H9 (cell line): Measurements from ENCODE around the gene GMNC. TPM values are rescaled to one million over a fixed set of nuclear protein-coding genes. Genes with fewer than 3 reads are reported as not detected.

ENCODE experiments used
- DNase-seq: peaks from one replicate; pipeline ENCODE4 v3.0.0-alpha.2; 2017
- H2AFZ ChIP-seq: one replicate; pipeline ENCODE4 v1.6.1; 2013; ENCODE audit warnings: mild to moderate bottlenecking, low read length, control low read depth, moderate library complexity
- H2AK5ac ChIP-seq: 2 replicates; pipeline ENCODE4 v1.6.1; 2013; ENCODE audit warnings: low read length, control low read depth, mixed read lengths; ENCODE audit not compliant: insufficient read length
- H2BK120ac ChIP-seq: one replicate; pipeline ENCODE4 v1.6.1; 2013; ENCODE audit warnings: low read depth, mild to moderate bottlenecking, low read length, control low read depth, inconsistent platforms; ENCODE audit not compliant: poor library complexity, severe bottlenecking
- H2BK12ac ChIP-seq: 2 replicates; pipeline ENCODE4 v1.6.1; 2013; ENCODE audit warnings: low read length, control low read depth, mixed read lengths, low read depth; ENCODE audit not compliant: insufficient read length
- H2BK15ac ChIP-seq: 2 replicates; pipeline ENCODE4 v1.6.1; 2013; ENCODE audit warnings: low read depth, low read length, control low read depth
- H2BK20ac ChIP-seq: one replicate; pipeline ENCODE4 v1.6.1; 2013; ENCODE audit warnings: low read depth, mild to moderate bottlenecking, low read length, control low read depth, inconsistent platforms; ENCODE audit not compliant: poor library complexity, severe bottlenecking
- H2BK5ac ChIP-seq: 2 replicates; pipeline ENCODE4 v1.6.1; 2013; ENCODE audit warnings: low read length, control low read depth, mixed read lengths; ENCODE audit not compliant: insufficient read length
- H3K14ac ChIP-seq: 2 replicates; pipeline ENCODE4 v1.6.1; 2013; ENCODE audit warnings: low read length, control low read depth; ENCODE audit not compliant: insufficient read depth
- H3K18ac ChIP-seq: 2 replicates; pipeline ENCODE4 v1.6.1; 2013; ENCODE audit warnings: low read depth, mild to moderate bottlenecking, mixed read lengths, low read length, control low read depth; ENCODE audit not compliant: insufficient read length
- H3K23ac ChIP-seq: 2 replicates; pipeline ENCODE4 v1.6.1; 2013; ENCODE audit warnings: low read length, control low read depth, mixed read lengths, low read depth; ENCODE audit not compliant: insufficient read length
- H3K23me2 ChIP-seq: 2 replicates; pipeline ENCODE4 v1.6.1; 2013; ENCODE audit warnings: low read depth, mild to moderate bottlenecking, mixed read lengths, low read length, control low read depth; ENCODE audit not compliant: insufficient read length, poor library complexity, severe bottlenecking
- H3K27ac ChIP-seq: 2 replicates; pipeline ENCODE4 v1.5.1; 2013; ENCODE audit warnings: low read length, control low read depth, mixed read lengths, low read depth; ENCODE audit not compliant: insufficient read length
- H3K27me3 ChIP-seq: 2 replicates; pipeline ENCODE4 v1.6.1; 2013; ENCODE audit warnings: low read length, control low read depth, inconsistent platforms; ENCODE audit not compliant: insufficient read depth
- H3K4ac ChIP-seq: 2 replicates; pipeline ENCODE4 v1.6.1; 2013; ENCODE audit warnings: low read depth, mild to moderate bottlenecking, control low read depth, inconsistent platforms, low read length, moderate library complexity
- H3K4me1 ChIP-seq: 2 replicates; pipeline ENCODE4 v1.6.1; 2013; ENCODE audit warnings: low read length, control low read depth, inconsistent platforms; ENCODE audit not compliant: insufficient read depth
- H3K4me2 ChIP-seq: 2 replicates; pipeline ENCODE4 v1.6.1; 2013; ENCODE audit warnings: low read length, control low read depth, mixed read lengths; ENCODE audit not compliant: insufficient read length, insufficient read depth
- H3K56ac ChIP-seq: 2 replicates; pipeline ENCODE4 v1.6.1; 2013; ENCODE audit warnings: low read depth, mild to moderate bottlenecking, mixed read lengths, low read length, control low read depth; ENCODE audit not compliant: insufficient read length
- H3K79me1 ChIP-seq: 2 replicates; pipeline ENCODE4 v1.6.1; 2013; ENCODE audit warnings: low read depth, mild to moderate bottlenecking, moderate library complexity, low read length, control low read depth, inconsistent platforms; ENCODE audit not compliant: insufficient read depth, poor library complexity, severe bottlenecking
- H3K79me2 ChIP-seq: 2 replicates; pipeline ENCODE4 v1.6.1; 2013; ENCODE audit warnings: low read length, control low read depth, inconsistent platforms; ENCODE audit not compliant: insufficient read depth
- H3K9ac ChIP-seq: 2 replicates; pipeline ENCODE4 v1.6.1; 2013; ENCODE audit warnings: low read length, control low read depth, mixed read lengths; ENCODE audit not compliant: insufficient read length; ENCODE audit errors: extremely low read depth
- H3K9me3 ChIP-seq: one replicate; pipeline ENCODE4 v1.6.1; 2013; ENCODE audit warnings: low read depth, low read length, inconsistent platforms; ENCODE audit not compliant: control insufficient read depth
- H3T11ph ChIP-seq: one replicate; pipeline ENCODE4 v1.6.1; 2013; ENCODE audit warnings: mild to moderate bottlenecking, low read length, control low read depth, inconsistent platforms
- H4K20me1 ChIP-seq: one replicate; pipeline ENCODE4 v1.6.1; 2013; ENCODE audit not compliant: control insufficient read depth, insufficient read length, insufficient read depth
- H4K5ac ChIP-seq: 2 replicates; pipeline ENCODE4 v1.6.1; 2013; ENCODE audit warnings: low read depth, mild to moderate bottlenecking, mixed read lengths, low read length, control low read depth; ENCODE audit not compliant: insufficient read length
- H4K8ac ChIP-seq: replicated peaks from 2 replicates; pipeline ENCODE4 v1.6.1; 2013; ENCODE audit warnings: low read length, control low read depth, mixed read lengths, low read depth; ENCODE audit not compliant: insufficient read length
- H4K91ac ChIP-seq: 2 replicates; pipeline ENCODE4 v1.6.1; 2013; ENCODE audit warnings: low read depth, mild to moderate bottlenecking, moderate library complexity, mixed read lengths, low read length, control low read depth; ENCODE audit not compliant: insufficient read length
- H3K27ac Mint-ChIP-seq, 3 experiments: 2 replicates in 2 of 3; 3 replicates in 1 of 3; pipeline ENCODE4 v1.8.0; 2020 to 2021; ENCODE audit warnings: mixed read lengths in 3 of 3, mild to moderate bottlenecking in 1 of 3, moderate library complexity in 1 of 3
- H3K27me3 Mint-ChIP-seq: 2 replicates; pipeline ENCODE4 v1.8.0; 2021; ENCODE audit warnings: low read depth, mild to moderate bottlenecking, moderate library complexity, mixed read lengths
- H3K36me3 Mint-ChIP-seq, 3 experiments: 2 replicates in 2 of 3; 3 replicates in 1 of 3; pipeline ENCODE4 v1.8.0; 2020 to 2021; ENCODE audit warnings: low read depth in 3 of 3, mixed read lengths in 3 of 3; ENCODE audit not compliant: insufficient read depth in 1 of 3
- H3K4me1 Mint-ChIP-seq, 2 experiments: 2 replicates each; pipeline ENCODE4 v1.8.0; 2020; ENCODE audit warnings: mixed read lengths in 2 of 2
- H3K4me3 Mint-ChIP-seq, 2 experiments: 2 replicates in 1 of 2; 3 replicates in 1 of 2; pipeline ENCODE4 v1.8.0; 2020 to 2021; ENCODE audit warnings: mild to moderate bottlenecking in 2 of 2, mixed read lengths in 2 of 2, moderate library complexity in 1 of 2
- H3K9me3 Mint-ChIP-seq, 2 experiments: 2 replicates in 1 of 2; 3 replicates in 1 of 2; pipeline ENCODE4 v1.8.0; 2020; ENCODE audit warnings: mild to moderate bottlenecking in 2 of 2, mixed read lengths in 2 of 2, moderate library complexity in 1 of 2
- CTCF ChIP-seq: fragments of 200-600 bp; sonication (generic); conservative IDR thresholded peaks from 3 replicates; pipeline ENCODE4 v1.8.0; 2021; ENCODE audit warnings: antibody characterized with exemption, mild to moderate bottlenecking
- WGBS: extraction: QIAGEN DNeasy Blood & Tissue Kit; methylation state at CpG from one replicate; pipeline ENCODE4 v1.1.7; 2013; ENCODE audit warnings: missing lambda C conversion rate, low lambda C conversion rate, mixed read lengths; ENCODE audit not compliant: insufficient read length; ENCODE audit errors: extremely low coverage; 5-methylcytosine and 5-hydroxymethylcytosine counted together
- total RNA-seq: library from RNA; stranded (reverse); gene quantifications from 2 replicates; pipeline ENCODE4 v1.2.1, GENCODE V29; 2021

The GMNC gene
- total RNA-seq, 1 experiment from 2014 or later = not detected

- H3K27me3 Mint-ChIP-seq = no peaks in the 10 kb centered on the region
- no peaks in the 10 kb centered on the region for H3K79me2 ChIP-seq
- H3K9me3 Mint-ChIP-seq = no peaks in the 10 kb centered on the region
- no peaks in the 10 kb centered on the region for H3K27me3 ChIP-seq
- no peak overlapping the region for H3K56ac ChIP-seq
- H2BK15ac ChIP-seq = no peak overlapping the region
- H3K4me1 Mint-ChIP-seq = no peaks in the 10 kb centered on the region
- H3K23me2 ChIP-seq = no peaks in the 10 kb centered on the region
- H3K27ac ChIP-seq = no peak overlapping the region
- no peak overlapping the region for H2AFZ ChIP-seq
- no CpG with 5 or more reads among the region's 4 CpGs for WGBS
- no peaks in the 10 kb centered on the region for H3K79me1 ChIP-seq
- no peak overlapping the region for H3T11ph ChIP-seq
- H2BK120ac ChIP-seq = no peak overlapping the region
- no peak overlapping the region for H3K27ac Mint-ChIP-seq
- H3K4me2 ChIP-seq = no peak overlapping the region
- no peaks in the 10 kb centered on the region for H4K20me1 ChIP-seq
- DNase-seq = no peak
- no peak overlapping the region for H4K5ac ChIP-seq
- no peaks in the 10 kb centered on the region for H3K4me1 ChIP-seq
- H3K23ac ChIP-seq = no peak overlapping the region
- H3K36me3 Mint-ChIP-seq = no peaks in the 10 kb centered on the region
- H2BK20ac ChIP-seq = no peak overlapping the region
- H2AK5ac ChIP-seq = no peak overlapping the region
- no peak overlapping the region for H3K9ac ChIP-seq
- H3K14ac ChIP-seq = no peak overlapping the region
- no peak overlapping the region for H3K18ac ChIP-seq
- no peak overlapping the region for H3K4ac ChIP-seq
- H2BK5ac ChIP-seq = no peak overlapping the region
- no peak overlapping the region for H2BK12ac ChIP-seq
- no peak overlapping the region for H4K91ac ChIP-seq
- H3K4me3 Mint-ChIP-seq = no peak overlapping the region
- no peaks in the 10 kb centered on the region for H3K9me3 ChIP-seq
- TF ChIP-seq CTCF = no peak
- no peak overlapping the region for H4K8ac ChIP-seq
Measured at GRCh38 chr3:190825386-190826016, 37.0 kb downstream of the GMNC start.
